OCI-LY7 (cell line): ENCODE data around the gene DOC2A.

Experiments
- EZH2phosphoT487 ChIP-seq: fragments of 200-600 bp; sonication (generic); IDR thresholded peaks from 2 replicates; pipeline ENCODE4 v1.6.1; 2018; ENCODE audit warnings: low read depth, borderline replicate concordance, mild to moderate bottlenecking, mixed run types, antibody characterized with exemption, low read length, moderate library complexity, mixed read lengths
- TF ChIP-seq, protein P1 (sequence below): fragments of 200-600 bp; sonication (generic); conservative IDR thresholded peaks from 2 replicates; pipeline ENCODE4 v1.5.1; 2014; ENCODE audit warnings: mild to moderate bottlenecking, antibody characterized with exemption, low read length, moderate library complexity, mixed read lengths

DNA sequence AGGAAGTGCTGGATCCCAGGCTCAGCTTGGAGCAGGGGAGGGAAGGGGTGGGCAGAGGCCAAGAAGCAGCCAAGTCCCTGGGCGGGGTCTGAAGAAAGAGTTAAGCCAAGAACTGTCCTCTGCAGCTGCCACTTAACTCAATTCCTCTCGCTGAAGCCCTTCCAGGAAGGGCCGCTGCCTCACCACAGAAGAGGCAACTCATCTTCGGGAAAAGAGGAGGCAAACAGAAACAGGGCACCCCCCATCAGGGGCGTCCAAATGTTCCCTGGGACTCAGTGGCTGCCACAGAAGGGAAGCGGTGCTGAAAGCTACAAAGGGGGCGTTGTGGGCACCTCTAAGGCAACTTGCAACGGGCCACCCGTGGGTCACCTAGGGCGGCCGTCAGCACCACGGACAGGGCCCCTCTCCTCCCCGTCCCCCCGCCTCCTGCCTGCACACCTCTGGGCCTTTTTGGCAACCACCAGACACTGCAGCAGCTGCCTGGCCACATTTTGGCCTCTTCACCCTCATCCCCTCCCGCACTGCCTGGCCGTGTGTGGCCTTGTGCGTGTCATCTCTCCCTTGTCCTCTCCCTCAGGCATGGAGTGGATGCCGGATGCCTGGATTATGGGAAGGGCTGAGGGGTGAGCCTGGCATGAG lies 17.7 kb upstream of the DOC2A start:
- TF ChIP-seq, protein P1, sequence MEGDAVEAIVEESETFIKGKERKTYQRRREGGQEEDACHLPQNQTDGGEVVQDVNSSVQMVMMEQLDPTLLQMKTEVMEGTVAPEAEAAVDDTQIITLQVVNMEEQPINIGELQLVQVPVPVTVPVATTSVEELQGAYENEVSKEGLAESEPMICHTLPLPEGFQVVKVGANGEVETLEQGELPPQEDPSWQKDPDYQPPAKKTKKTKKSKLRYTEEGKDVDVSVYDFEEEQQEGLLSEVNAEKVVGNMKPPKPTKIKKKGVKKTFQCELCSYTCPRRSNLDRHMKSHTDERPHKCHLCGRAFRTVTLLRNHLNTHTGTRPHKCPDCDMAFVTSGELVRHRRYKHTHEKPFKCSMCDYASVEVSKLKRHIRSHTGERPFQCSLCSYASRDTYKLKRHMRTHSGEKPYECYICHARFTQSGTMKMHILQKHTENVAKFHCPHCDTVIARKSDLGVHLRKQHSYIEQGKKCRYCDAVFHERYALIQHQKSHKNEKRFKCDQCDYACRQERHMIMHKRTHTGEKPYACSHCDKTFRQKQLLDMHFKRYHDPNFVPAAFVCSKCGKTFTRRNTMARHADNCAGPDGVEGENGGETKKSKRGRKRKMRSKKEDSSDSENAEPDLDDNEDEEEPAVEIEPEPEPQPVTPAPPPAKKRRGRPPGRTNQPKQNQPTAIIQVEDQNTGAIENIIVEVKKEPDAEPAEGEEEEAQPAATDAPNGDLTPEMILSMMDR = no peak
- no peak for TF ChIP-seq EZH2phosphoT487
